ENCODE data around the gene CRAMP1.

- no peak for TF ChIP-seq CTCF (IDR thresholded peaks at IDR 0.05; ENCODE audit: low read length)
- TF ChIP-seq EZH2 (optimal IDR thresholded peaks at IDR 0.05; ENCODE audit: low read depth, low read length) = no peak
- no peak for TF ChIP-seq EZH2phosphoT487 (IDR thresholded peaks at IDR 0.05; ENCODE audit: low read length)
These were observed 39.2 kb downstream of the CRAMP1 start for GRCh38 chr16:1651094-1651973.
